NCI-H187 (cell line): ENCODE data around the gene BTBD16.

Source experiments
- DNase-seq, 2 experiments: peaks; one replicate each; lab custom pipeline; 2025; lab: John Stamatoyannopoulos, UW

The BTBD16 gene

DNA sequence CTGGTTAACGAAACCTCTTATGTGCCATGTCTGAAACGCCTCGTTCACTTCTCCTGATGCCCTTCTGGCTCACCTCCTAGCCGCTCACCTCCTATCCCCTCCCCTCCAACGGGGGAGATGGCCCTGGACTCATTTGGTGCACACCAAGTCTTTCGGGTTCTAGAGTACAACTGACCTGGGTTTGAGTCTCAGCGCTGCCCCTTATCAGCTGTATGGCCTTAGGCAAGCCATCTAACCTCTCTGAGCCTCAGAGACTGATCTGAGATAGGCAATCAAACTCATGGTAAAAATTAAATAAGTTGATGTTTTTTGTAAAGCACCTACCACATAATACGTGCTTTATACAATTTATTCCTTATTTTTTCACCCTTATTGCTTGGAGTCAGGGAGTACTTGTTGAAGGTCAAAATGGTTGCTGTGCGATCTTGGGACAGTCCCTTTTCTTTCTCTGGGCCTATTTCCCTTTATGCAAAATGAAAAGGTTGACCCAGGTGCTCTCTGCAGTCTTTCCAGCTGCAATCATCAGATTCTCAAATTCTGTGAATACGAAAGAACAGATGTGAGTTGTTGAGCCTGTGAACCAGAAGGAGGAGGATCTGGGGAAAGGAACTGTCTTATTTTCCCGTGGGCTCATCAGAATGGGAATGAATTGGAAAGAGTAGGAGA lies 72.2 kb downstream of the BTBD16 start:
- DNase-seq, result no peak

GRCh38 chr10:122343936-122344335 lies 72.8 kb downstream of the BTBD16 start:
- no peak for DNase-seq

- no peak for DNase-seq
Observed at GRCh38 chr10:122344741-122345258, 73.7 kb downstream of the BTBD16 start.

- no peak for DNase-seq
Observed at GRCh38 chr10:122346326-122346950, 75.3 kb downstream of the BTBD16 start.

DNA sequence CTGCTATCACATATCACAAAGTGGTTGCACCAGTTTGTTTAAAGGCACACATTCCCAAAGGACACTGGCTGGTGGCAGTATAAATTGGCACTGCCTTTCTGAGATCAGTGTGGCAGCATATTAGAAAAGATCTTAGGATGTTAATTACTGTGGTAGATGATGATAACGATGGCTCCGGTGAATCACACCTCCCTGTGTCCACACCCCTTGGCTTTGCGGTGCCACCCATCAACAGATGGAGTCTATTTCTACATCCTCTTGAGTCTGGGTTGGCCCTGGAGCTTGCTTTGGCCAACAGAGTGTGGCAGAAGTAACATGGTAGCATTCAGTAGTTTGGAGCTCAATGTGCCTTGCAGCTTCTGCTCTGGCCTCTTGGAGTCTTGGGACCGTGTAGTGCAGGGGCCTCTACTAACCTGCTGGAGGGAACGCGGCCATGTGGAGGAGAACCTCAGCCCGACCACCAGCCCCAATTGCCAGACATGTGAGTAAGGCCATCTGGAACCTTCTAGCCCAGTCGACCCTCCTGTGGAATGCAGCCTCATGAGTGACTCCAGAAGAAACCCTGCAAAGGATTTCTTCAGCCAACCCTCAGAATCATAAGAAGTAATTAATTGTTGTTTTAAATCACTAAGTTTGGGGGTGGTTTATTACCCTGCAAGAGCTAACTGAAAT lies 76.2 kb downstream of the BTBD16 start:
- no peak for DNase-seq

DNA sequence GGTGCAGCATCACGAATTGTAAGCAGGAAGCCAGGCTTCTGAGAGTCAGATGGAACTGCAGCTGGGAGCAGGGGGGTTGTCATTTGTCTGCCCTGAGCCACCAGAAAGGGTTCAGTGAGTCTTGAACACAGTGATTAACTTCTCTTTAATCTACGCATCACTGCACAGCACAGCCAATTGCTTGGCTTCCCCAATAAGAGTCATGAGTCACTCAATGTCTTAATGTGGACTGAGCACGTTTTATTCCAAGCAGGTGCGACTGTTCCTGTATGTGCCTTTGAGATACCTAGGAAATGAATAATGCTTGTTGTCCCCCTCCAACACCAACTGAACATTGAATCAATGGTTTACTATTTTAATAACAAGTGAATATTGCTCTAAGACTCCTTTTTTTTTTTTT lies 77.4 kb downstream of the BTBD16 start:
- DNase-seq, result peak; percentile 36 to 50

DNA sequence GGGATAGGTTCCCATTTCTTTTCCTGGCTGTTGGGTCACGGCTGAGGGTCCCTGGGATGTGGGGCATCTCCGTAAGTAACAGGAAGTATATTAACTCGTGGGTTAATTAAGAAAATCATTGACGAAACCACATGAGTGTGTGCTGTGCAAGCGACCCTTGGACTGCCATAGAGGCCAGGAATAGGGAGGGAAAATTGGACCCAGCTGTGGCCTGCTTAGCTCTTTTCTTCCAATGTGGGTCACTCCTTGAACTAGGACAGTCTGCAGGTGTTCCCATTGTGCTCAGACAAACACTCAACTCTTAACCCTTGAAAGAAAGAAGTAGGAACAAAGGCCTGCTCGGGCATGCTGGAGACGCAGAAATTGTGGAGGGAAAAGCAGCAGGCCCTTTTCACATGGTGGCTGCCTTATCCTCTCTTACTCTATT lies 77.9 kb downstream of the BTBD16 start:
- peak; percentile 37 to 62 for DNase-seq

DNA sequence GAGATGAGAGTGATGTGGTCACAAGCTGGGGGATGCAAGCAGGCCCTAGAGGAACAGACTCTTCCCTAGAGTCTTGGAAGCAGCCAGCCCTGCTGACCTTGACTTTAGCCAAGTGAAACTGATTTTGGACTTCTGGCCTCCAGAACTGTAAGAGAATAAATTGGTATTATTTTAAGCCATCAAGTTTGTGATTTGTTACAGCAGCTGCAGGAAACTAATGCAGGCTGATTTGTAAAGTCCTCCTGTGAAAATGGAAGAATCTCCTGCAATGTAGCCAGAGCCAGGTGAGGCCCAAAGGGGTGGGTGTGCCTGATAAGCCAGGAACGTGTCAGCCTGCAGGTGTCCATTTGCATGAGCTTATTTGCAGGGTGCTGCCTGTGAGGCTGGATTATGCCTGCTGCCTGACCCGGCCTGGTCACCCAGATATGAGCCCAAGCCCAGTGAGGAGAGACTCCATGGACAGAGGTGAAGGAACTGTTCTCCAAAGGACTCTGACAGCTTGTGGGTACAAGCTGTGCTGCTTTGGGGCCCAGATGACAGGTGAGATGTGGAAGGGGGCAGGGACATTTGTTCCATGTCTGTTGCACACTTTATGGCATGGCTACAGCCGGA lies 78.8 kb downstream of the BTBD16 start:
- DNase-seq, result no peak

DNA sequence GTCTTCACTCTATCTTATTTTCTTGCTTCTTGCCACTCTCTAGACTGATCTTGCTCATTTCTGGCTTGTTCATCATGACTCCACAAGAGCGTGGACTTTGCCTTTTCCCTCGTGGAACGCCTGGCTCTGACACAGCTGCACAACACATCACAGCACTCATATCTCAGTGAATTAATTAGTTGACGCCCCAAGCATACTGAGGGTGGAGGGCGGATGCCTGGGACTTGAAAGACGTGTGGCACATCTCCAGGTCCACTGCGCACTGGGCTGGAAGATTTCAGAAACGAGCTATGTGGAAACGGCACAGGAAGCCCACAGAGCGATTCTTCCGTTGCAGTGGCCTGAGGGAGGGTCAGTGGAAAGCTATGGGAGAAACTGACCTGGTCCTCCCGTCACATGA lies 79.8 kb downstream of the BTBD16 start:
- no peak for DNase-seq

- DNase-seq, result no peak
Observed at GRCh38 chr10:122352817-122353525, 81.9 kb downstream of the BTBD16 start.

DNA sequence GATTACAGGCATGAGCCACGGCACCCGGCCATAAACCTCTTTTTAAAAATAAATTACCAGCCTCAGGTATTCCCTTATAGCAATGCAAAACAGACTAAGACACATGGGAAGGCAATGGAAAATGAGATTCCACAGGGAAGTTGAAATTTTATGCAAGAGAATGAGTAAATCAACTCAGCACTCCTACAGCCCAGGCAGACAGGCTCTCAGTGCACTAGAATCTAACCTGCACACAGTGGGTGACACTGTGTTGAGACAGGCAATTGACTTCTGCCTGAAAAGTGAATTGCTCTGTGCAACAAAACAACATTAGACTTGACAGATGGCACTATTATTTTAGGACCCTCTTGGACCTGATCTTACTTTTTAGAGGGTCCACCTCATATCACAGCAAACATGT lies 83.3 kb downstream of the BTBD16 start:
- no peak for DNase-seq

GRCh38 chr10:122357685-122358084 lies 86.6 kb downstream of the BTBD16 start:
- DNase-seq, result no peak

DNA sequence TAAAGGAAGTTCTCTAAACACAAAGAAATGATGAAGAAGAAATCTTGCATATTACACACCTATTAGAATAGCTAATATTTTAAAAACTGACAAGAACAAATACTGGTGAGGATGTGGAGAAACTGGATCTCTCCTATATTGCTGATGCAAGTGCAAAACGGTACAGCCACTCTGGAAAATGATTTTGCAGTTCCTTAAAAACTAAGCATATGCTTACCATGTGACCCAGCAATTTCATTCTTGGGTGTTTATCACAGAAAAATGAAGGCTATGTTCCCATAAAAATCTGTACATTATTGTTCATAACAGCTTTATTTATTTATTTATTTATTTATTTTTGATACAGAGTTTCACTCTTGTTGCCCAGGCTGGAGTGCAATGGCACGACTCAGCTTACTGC lies 88.5 kb downstream of the BTBD16 start:
- DNase-seq, result no peak

DNA sequence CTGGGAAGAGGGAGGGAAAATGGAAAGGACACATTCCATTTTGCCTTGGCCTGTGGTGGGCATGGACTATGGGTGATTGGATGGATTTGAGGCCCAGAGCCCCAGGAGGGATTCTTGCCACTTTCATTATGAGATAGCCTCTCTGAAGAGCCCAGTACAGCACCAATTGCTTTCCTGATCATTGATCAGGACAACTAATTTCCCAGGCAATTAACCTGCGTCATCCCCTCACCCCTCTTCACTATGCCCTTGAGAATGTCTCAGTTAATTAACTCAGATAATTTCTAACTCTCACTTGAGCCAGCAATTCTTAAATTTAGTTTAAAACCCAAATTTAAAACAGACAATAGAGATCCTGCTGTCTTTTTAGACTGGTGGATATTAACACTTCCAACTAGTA lies 90.0 kb downstream of the BTBD16 start:
- no peak for DNase-seq

GRCh38 chr10:122362031-122362592 lies 91.0 kb downstream of the BTBD16 start:
- no peak for DNase-seq

GRCh38 chr10:122362621-122363020 lies 91.5 kb downstream of the BTBD16 start:
- no peak for DNase-seq

DNA sequence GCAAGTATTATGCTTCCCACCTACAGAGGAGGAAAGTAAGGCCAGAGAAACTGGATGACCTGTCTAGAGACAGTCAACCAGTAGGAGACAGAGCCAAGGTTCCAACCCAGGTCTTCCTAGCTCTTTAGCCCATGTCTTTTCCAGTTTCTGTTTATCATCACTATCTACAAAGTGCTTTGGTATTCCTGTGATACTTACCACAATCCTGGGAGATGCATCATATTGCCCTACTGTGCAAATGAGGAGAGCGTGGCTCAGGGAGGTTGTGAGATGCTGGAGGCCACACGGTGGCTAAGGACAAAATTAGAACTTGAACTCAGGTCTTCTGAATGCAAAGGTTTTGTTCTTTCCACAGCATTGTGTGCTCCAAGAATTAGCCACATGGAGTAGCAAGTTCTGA lies 92.2 kb downstream of the BTBD16 start:
- DNase-seq, result no peak

GRCh38 chr10:122363722-122364463 lies 92.8 kb downstream of the BTBD16 start:
- no peak for DNase-seq

DNA sequence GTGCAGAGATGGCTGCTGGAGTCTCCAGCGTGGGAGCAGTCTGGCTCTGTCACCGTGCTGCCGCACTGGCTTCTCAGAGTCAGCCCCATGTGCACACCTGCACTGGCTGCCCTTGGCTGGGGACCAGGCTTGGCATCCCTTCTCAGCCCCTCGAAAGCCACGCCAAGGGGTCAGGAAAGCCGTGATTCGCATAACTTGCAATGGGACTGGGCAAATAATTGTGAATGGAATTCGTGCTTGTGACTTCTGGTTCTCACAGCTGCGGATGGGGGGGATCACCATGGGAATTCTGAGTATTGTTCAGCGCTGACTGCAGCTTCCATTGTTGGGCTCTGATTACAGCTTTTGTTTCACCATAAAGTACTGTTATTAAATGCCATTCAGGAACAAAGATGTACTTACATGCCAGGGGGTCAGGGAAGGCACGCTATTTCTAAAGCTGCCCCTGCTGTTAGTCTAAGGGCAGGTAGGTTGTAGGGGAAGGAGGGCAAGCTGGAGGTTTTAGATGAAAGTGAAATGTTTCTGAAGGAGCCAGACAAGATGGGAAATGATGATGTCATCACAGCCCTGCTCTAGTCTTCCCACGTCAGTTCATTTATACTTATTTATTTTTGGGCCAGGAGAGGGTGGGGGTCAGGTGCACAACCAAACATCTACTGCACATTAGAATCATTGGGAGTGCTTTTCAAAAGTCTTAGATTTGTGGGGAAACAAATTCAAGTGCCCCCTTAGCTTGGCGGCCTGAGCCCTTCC lies 97.6 kb downstream of the BTBD16 start:
- DNase-seq, result no peak

GRCh38 chr10:122373108-122373507 lies 102.0 kb downstream of the BTBD16 start:
- DNase-seq, result no peak
